Measurements from ENCODE around the gene TRMT10C. TPM values are rescaled to one million over a fixed set of nuclear protein-coding genes. Genes with fewer than 3 reads are reported as not detected.

The TRMT10C gene
- 10 to 100 TPM; 27.7 to 34.6 (median 33.7) TPM for polyA plus RNA-seq (ENCODE audit: insufficient read length in 3 of 3)
- long read RNA-seq, donor 1, transcript TRMT10C-201 (2 exons, 1,819 nt): major isoform, 24 of 29 reads
- long read RNA-seq, donor 1, partial matches to known transcripts: 5 of 29 reads
- long read RNA-seq, donor 1, other reads (novel, unspliced or antisense): 0 of 29 reads
- long read RNA-seq, donor 2, transcript TRMT10C-201 (2 exons, 1,819 nt): major isoform, 48 of 48 reads
- long read RNA-seq, donor 2, partial matches to known transcripts: 0 of 48 reads
- long read RNA-seq, donor 2, other reads (novel, unspliced or antisense): 0 of 48 reads
- long read RNA-seq, donor 3, transcript TRMT10C-201 (2 exons, 1,819 nt): major isoform, 29 of 29 reads
- long read RNA-seq, donor 3, partial matches to known transcripts: 0 of 29 reads
- long read RNA-seq, donor 3, other reads (novel, unspliced or antisense): 0 of 29 reads
- long read RNA-seq, donor 4, transcript TRMT10C-201 (2 exons, 1,819 nt): major isoform, 25 of 25 reads
- long read RNA-seq, donor 4, partial matches to known transcripts: 0 of 25 reads
- long read RNA-seq, donor 4, other reads (novel, unspliced or antisense): 0 of 25 reads
- long read RNA-seq, donor 5, transcript TRMT10C-201 (2 exons, 1,819 nt): major isoform, 19 of 19 reads
- long read RNA-seq, donor 5, partial matches to known transcripts: 0 of 19 reads
- long read RNA-seq, donor 5, other reads (novel, unspliced or antisense): 0 of 19 reads
- long read RNA-seq, donor 6, transcript TRMT10C-201 (2 exons, 1,819 nt): major isoform, 24 of 24 reads
- long read RNA-seq, donor 6, partial matches to known transcripts: 0 of 24 reads
- long read RNA-seq, donor 6, other reads (novel, unspliced or antisense): 0 of 24 reads
- long read RNA-seq, donor 7, transcript TRMT10C-201 (2 exons, 1,819 nt): major isoform, 32 of 32 reads
- long read RNA-seq, donor 7, partial matches to known transcripts: 0 of 32 reads
- long read RNA-seq, donor 7, other reads (novel, unspliced or antisense): 0 of 32 reads
- long read RNA-seq, donor 8, transcript TRMT10C-201 (2 exons, 1,819 nt): major isoform, 12 of 12 reads
- long read RNA-seq, donor 8, partial matches to known transcripts: 0 of 12 reads
- long read RNA-seq, donor 8, other reads (novel, unspliced or antisense): 0 of 12 reads
- long read RNA-seq, donor 9, transcript TRMT10C-201 (2 exons, 1,819 nt): major isoform, 30 of 30 reads
- long read RNA-seq, donor 9, partial matches to known transcripts: 0 of 30 reads
- long read RNA-seq, donor 9, other reads (novel, unspliced or antisense): 0 of 30 reads
- long read RNA-seq, donor 10, transcript TRMT10C-201 (2 exons, 1,819 nt): major isoform, 21 of 21 reads
- long read RNA-seq, donor 10, partial matches to known transcripts: 0 of 21 reads
- long read RNA-seq, donor 10, other reads (novel, unspliced or antisense): 0 of 21 reads
- long read RNA-seq, donor 11, transcript TRMT10C-201 (2 exons, 1,819 nt): major isoform, 20 of 20 reads
- long read RNA-seq, donor 11, partial matches to known transcripts: 0 of 20 reads
- long read RNA-seq, donor 11, other reads (novel, unspliced or antisense): 0 of 20 reads
- long read RNA-seq, donor 12, transcript TRMT10C-201 (2 exons, 1,819 nt): major isoform, 46 of 46 reads
- long read RNA-seq, donor 12, partial matches to known transcripts: 0 of 46 reads
- long read RNA-seq, donor 12, other reads (novel, unspliced or antisense): 0 of 46 reads
- long read RNA-seq, donor 13, transcript TRMT10C-201 (2 exons, 1,819 nt): major isoform, 18 of 25 reads
- long read RNA-seq, donor 13, partial matches to known transcripts: 7 of 25 reads
- long read RNA-seq, donor 13, other reads (novel, unspliced or antisense): 0 of 25 reads
- long read RNA-seq, donor 14: 0 reads
- long read RNA-seq, donor 15, transcript TRMT10C-201 (2 exons, 1,819 nt): major isoform, 36 of 36 reads
- long read RNA-seq, donor 15, partial matches to known transcripts: 0 of 36 reads
- long read RNA-seq, donor 15, other reads (novel, unspliced or antisense): 0 of 36 reads
- long read RNA-seq, donor 16, transcript TRMT10C-201 (2 exons, 1,819 nt): major isoform, 32 of 32 reads
- long read RNA-seq, donor 16, partial matches to known transcripts: 0 of 32 reads
- long read RNA-seq, donor 16, other reads (novel, unspliced or antisense): 0 of 32 reads

DNA sequence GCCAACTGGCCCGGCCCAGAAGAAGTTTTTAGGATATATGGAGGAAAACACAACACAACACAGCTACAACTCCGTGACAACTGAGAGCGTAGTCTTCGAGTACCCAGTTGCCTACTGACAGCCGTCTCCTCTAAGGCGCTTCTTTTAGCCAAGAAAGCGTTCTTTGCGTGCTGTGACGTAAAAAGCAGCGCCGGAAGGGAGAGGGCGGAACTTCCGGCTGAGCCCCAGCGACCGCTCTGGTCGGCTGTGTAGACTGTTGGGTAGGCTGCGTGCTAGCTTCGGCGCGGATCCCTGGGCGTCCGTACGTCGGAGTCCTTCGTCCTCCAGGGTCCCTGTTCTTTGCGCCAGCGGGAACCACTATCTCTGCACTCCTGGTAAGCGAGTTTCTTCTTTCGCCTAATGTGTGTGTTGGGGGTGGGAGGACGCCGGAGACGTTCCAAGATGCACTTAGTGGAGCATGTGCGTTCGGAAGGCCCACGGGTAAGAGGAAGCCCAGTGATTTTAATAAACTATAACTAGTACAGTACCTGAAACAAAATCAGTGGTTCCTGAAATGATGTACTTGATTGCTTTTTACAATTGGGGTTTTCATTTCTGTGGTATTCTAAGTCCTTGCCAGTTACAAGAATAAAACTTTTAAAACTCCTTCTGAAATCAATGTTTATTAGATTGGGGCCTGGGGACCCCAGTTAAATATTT lies at the start of gene TRMT10C:
Gene TRMT10C (plus strand): TSS at position 239 of the 699 bp plus-strand sequence. CDS start 2,914 bp downstream, outside the sequence.
- DNase-seq: peak; percentile 93

- DNase-seq: no peak
These were observed 49.3 kb upstream of the TRMT10C start for GRCh38 chr3:101512396-101512645.

GRCh38 chr3:101512646-101513418 lies 48.8 kb upstream of the TRMT10C start, which contains the start of gene SENP7:
Gene SENP7 (minus strand): TSS chr3:101513212. CDS start chr3:101513130, 82 bp downstream.
- DNase-seq: peak; percentile 87

DNA sequence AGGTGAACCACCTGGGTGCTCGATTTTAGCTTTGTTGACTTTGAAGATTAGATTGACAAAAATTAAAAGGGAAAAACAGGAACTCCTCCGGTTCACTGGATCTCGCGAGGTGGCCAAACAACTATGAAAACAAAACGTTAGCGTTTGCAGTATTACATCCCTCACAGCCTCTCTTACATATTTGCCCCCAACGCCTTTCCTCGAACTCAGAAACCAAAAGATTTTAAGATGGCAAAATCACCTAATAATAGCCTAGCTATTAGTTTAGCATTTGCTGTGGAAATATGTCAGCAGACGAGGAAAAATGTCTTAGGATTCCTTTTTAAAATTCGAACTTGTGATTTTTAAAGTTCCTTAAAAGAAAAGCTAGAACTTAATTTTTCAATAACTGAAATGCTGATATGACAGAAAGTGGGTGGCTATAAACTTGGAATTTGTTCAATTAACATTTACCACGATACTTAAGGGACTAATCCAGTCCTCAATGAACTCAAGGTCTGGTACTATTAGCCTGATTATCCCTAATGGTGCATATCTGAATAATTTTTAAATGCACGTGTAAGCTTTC lies 48.2 kb upstream of the TRMT10C start:
- no peak for DNase-seq

DNA sequence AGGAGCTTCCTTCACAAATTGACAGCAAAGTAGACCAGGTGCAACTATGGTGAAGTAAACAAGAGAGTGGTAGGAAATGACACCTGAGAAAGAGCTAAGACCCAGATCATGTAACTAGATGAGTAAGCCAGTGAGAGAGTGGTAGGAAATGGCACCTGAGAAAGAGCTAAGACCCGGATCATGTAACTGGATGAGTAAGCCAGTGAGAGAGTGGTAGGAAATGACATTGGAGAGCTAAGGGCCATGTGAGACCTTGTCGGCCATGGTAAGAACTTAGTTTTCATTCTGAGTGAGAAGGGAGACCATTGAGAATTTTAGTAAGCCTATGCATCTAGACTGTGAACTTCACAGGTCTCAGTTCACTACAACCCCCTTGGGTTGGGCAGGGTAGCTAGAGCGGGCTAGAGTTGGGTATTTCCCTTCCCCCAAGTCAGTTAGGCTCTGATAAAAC lies 43.2 kb upstream of the TRMT10C start:
- no peak for DNase-seq

- no peak for DNase-seq
These were observed 41.8 kb upstream of the TRMT10C start for GRCh38 chr3:101519685-101520365.

- no peak for DNase-seq
These were observed 40.4 kb upstream of the TRMT10C start for GRCh38 chr3:101521211-101521701.

DNA sequence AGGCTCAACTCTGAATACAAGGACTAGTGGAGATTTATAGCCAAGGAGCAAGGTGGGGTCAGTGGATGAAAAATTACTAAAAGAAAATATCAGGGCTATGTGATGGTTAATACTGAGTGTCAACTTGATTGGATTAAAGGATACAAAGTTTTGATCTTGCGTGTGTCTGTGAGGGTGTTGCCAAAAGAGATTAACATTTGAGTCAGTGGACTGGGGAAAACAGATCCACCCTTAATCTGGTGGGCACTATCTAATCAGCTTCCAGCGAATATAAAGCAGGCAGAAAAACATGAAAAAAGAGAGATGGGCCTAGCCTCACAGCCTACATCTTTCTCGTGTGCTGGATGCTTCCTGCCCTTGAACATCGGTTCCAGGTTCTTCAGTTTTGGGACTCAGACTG lies 34.2 kb upstream of the TRMT10C start:
- DNase-seq: no peak

DNA sequence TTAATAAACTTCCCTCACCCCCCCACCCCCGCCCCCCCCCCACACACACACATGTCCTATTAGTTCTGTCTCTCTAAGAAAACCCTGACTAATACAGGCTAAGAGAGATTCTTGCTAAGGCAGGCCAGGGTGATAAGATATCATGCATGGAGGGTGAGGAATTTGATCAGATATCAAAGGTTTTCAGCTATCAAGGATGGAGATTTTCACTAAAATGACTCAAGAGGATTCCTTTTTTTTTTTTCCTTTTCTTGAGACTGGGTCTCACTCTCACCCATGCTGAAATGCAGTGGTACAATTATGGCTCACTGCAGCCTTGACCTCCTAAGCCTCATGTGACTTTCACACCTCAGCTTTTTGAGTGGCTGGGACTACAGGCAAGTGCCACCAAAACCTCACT lies 33.8 kb upstream of the TRMT10C start:
- no peak for DNase-seq

DNA sequence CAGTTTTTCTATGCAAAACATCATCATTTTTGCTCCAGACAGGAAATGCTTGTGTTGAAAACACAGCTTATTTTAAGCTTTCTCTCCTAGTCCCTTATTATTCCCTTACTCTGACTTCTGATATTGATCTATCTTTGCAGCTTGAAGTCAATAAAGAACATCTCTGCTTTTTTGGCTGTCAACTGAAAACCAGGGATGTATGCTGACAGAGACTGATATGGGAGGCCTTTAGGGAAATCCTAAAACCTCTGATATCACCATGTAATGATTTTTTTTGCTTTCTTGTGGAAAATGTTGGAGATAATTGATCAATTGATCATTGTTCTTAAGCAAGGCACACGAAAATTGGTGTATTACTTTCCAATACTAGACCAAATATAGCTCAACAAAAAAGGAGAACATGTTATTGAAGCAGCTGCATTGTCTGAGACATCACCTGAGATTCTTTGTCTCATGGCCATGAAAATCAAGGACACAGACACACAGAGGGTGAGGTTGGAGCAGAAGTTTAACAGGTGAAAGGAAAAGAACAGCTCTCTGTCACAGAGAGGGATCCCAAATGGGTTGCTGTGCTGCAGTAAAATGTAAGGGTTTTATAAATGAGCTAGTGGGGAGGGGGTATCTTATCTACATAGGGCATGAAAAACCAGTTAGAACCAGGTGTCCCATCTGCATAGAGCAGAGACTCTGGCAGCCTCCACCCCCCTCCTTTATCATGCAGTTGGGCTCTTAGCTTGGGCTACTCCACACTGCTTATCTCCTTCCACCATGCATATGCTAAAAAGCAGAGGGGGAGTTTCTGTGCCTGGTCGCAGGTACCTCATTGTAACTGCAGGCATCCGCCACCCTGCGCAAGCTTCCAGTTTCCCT lies 31.6 kb upstream of the TRMT10C start:
- no peak for DNase-seq

DNA sequence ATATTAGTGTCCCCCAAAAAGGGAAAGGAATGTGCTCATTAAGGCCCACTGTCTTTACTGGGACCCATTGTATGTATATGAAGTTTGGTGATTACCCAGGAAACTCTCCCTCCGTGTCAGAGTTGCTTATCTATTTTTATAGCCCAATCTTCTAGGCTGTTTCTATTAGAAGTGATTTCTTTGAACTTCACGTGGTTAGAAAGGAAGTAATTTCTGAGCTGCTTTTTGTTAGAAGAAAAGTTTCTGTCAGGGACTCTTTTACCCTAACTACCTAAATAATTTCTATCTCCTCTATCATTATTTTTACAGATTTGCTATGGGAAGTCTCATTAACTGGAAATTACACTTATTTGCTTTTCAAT lies 31.0 kb upstream of the TRMT10C start:
- DNase-seq: no peak

- DNase-seq: no peak
These were observed 30.1 kb upstream of the TRMT10C start for GRCh38 chr3:101531473-101532086.

- no peak for DNase-seq
These were observed 28.7 kb upstream of the TRMT10C start for GRCh38 chr3:101532783-101533602.

GRCh38 chr3:101533603-101533968 lies 28.1 kb upstream of the TRMT10C start:
- DNase-seq: no peak

GRCh38 chr3:101535221-101535620 lies 26.4 kb upstream of the TRMT10C start:
- no peak for DNase-seq
